ENCODE results near the gene GHR. TPM values are rescaled to one million over a fixed set of nuclear protein-coding genes. Genes with fewer than 3 reads are reported as not detected.

GHR gene
- total RNA-seq, 2 experiments from 2014 or later, result not detected

DNA sequence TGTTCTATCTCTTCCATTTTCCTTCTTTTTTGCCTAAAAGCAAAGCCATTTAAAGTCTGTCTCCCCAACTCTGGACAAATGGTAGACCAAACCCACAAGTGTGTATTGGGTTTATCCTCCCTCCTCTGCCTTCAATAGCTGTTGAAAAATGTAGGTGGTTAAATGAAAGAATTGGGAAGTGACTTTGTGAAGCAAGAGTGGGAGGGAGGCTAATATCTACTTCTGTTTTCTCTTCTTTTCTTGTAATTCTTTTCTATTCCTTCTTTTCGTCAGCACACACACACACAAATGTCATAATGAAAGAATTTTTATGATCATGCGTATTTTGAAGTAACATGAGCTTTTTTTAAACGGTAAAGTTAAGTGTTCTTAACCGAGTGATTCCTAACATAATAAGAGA lies 337.2 kb downstream of the GHR start:
- H2AFZ ChIP-seq (ENCODE audit: low read length), result no peak overlapping the region
- no peaks in the 10 kb centered on the region for H3K9me2 ChIP-seq (ENCODE audit: insufficient read depth, low read length)
- ChIA-PET CTCF (ENCODE audit: unreplicated experiment) (no interaction called here), POLR2A (interaction anchor here (0.7 kb wide), 1 partner anchor 66 kb away, joined by 6 read pairs; no protein-coding TSS in a partner anchor)
- H4K20me1 ChIP-seq (ENCODE audit: insufficient read depth, low read length), result no peaks in the 10 kb centered on the region
- no peaks in the 10 kb centered on the region for H3K9me3 ChIP-seq (ENCODE audit: low read length)
- no peaks in the 10 kb centered on the region for H3K79me2 ChIP-seq (ENCODE audit: insufficient read depth, low read depth, low read length)
- H3K4me1 ChIP-seq (ENCODE audit: insufficient read depth, low read length, poor library complexity, severe bottlenecking), result no peaks in the 10 kb centered on the region
- no TSS peak for BruUV-seq (replicated peaks)
- intact Hi-C loops (cut with micrococcal nuclease; ENCODE audit: unreplicated experiment), result no loop called here
- no peak overlapping the region for H3K4me3 ChIP-seq (ENCODE audit: low read depth, low read length, poor library complexity, severe bottlenecking)
- DNase-seq (ENCODE audit: low spot score), result no peak
- H3K36me3 ChIP-seq (ENCODE audit: insufficient read depth, low read length), result no peaks in the 10 kb centered on the region
- TF ChIP-seq CTCF (conservative IDR thresholded peaks at IDR 0.05; ENCODE audit: low read length), result no peak
- no peak for TF ChIP-seq EZH2phosphoT487 (IDR thresholded peaks at IDR 0.05; ENCODE audit: borderline replicate concordance, low read depth, low read length)
- no peak overlapping the region for H3K4me2 ChIP-seq (ENCODE audit: low read length)
- H3K27ac ChIP-seq (ENCODE audit: low read depth, low read length, poor library complexity, severe bottlenecking), result no peak overlapping the region

DNA sequence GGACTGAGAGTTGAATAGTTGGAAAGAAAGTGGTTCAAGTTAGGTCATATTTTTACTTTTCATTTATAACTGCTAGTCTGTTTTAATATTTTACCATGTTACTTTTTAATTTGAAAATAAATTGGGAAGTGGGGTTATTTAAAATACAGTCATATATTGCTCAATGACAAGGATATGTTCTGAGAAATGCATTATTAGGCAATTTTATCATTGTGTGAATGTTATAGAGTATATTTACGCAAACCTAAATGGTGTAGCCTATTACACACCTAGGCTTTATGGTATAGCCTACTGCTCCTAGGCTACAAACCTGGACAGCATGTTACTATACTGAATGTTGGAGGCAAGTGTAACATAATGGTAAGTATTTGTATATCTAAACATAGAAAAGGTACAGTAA lies 338.6 kb downstream of the GHR start:
- Histone ChIP-seq H2AFZ (ENCODE audit: low read length) (no peak overlapping the region), H3K9me2 (ENCODE audit: insufficient read depth, low read length) (no peaks in the 10 kb centered on the region), H3K4me2 (ENCODE audit: low read length) (no peak overlapping the region), H4K20me1 (ENCODE audit: insufficient read depth, low read length) (no peaks in the 10 kb centered on the region), H3K79me2 (ENCODE audit: insufficient read depth, low read depth, low read length) (no peaks in the 10 kb centered on the region), H3K4me1 (ENCODE audit: insufficient read depth, low read length, poor library complexity, severe bottlenecking) (no peaks in the 10 kb centered on the region), H3K4me3 (ENCODE audit: low read depth, low read length, poor library complexity, severe bottlenecking) (no peak overlapping the region), H3K36me3 (ENCODE audit: insufficient read depth, low read length) (no peaks in the 10 kb centered on the region), H3K9me3 (ENCODE audit: low read length) (no peaks in the 10 kb centered on the region), H3K27ac (ENCODE audit: low read depth, low read length, poor library complexity, severe bottlenecking) (no peak overlapping the region)
- TF ChIP-seq EZH2phosphoT487 (IDR thresholded peaks at IDR 0.05; ENCODE audit: borderline replicate concordance, low read depth, low read length), result no peak
- no peak for TF ChIP-seq CTCF (conservative IDR thresholded peaks at IDR 0.05; ENCODE audit: low read length)
- POLR2A ChIA-PET, result interaction anchor here (0.6 kb wide), 1 partner anchor 192 kb away, joined by 3 read pairs; no protein-coding TSS in a partner anchor
- no TSS peak for BruUV-seq (replicated peaks)
- no peak for DNase-seq (ENCODE audit: low spot score)
- CTCF ChIA-PET (ENCODE audit: unreplicated experiment), result no interaction called here
- intact Hi-C loops (cut with micrococcal nuclease; ENCODE audit: unreplicated experiment), result no loop called here

GRCh38 chr5:42767491-42768105 lies 344.4 kb downstream of the GHR start:
- no peaks in the 10 kb centered on the region for H3K79me2 ChIP-seq (ENCODE audit: insufficient read depth, low read depth, low read length)
- BruUV-seq (replicated peaks), result no TSS peak
- H4K20me1 ChIP-seq (ENCODE audit: insufficient read depth, low read length), result no peaks in the 10 kb centered on the region
- H2AFZ ChIP-seq (ENCODE audit: low read length), result no peak overlapping the region
- ChIA-PET POLR2A (interaction anchor here (0.6 kb wide), 1 partner anchor 55 kb away, joined by 3 read pairs; no protein-coding TSS in a partner anchor), CTCF (ENCODE audit: unreplicated experiment) (interaction anchor here (1.0 kb wide), 1 partner anchor 1863 kb away, joined by 3 read pairs; no protein-coding TSS in a partner anchor)
- DNase-seq (ENCODE audit: low spot score), result peak; percentile 27
- no peaks in the 10 kb centered on the region for H3K9me3 ChIP-seq (ENCODE audit: low read length)
- H3K27ac ChIP-seq (ENCODE audit: low read depth, low read length, poor library complexity, severe bottlenecking), result no peak overlapping the region
- H3K9me2 ChIP-seq (ENCODE audit: insufficient read depth, low read length), result no peaks in the 10 kb centered on the region
- H3K36me3 ChIP-seq (ENCODE audit: insufficient read depth, low read length), result no peaks in the 10 kb centered on the region
- H3K4me2 ChIP-seq (ENCODE audit: low read length), result no peak overlapping the region
- no peaks in the 10 kb centered on the region for H3K4me1 ChIP-seq (ENCODE audit: insufficient read depth, low read length, poor library complexity, severe bottlenecking)
- no peak overlapping the region for H3K4me3 ChIP-seq (ENCODE audit: low read depth, low read length, poor library complexity, severe bottlenecking)
- TF ChIP-seq EZH2phosphoT487 (IDR thresholded peaks at IDR 0.05; ENCODE audit: borderline replicate concordance, low read depth, low read length) (no peak), CTCF (conservative IDR thresholded peaks at IDR 0.05; ENCODE audit: low read length) (peak; percentile 88)
- intact Hi-C loops (cut with micrococcal nuclease; ENCODE audit: unreplicated experiment), result no loop called here
